ENCODE data around the gene PAPPA.
A peak's percentile ranks its signal among the peaks of the same experiment; 100 is the strongest.

PAPPA gene

GRCh38 chr9:116187570-116188170, 34.1 kb downstream of the PAPPA start:
- no peak for FAIRE-seq

GRCh38 chr9:116189683-116190082, 36.1 kb downstream of the PAPPA start:
- no peak for FAIRE-seq

GRCh38 chr9:116190637-116191396, 37.2 kb downstream of the PAPPA start:
- no peak for FAIRE-seq

- no peak for FAIRE-seq
These were observed 38.2 kb downstream of the PAPPA start for GRCh38 chr9:116191576-116192415.

GRCh38 chr9:116193636-116194035, 40.0 kb downstream of the PAPPA start:
- no peak for FAIRE-seq

- no peak for FAIRE-seq
These were observed 43.2 kb downstream of the PAPPA start for GRCh38 chr9:116196806-116197205.

GRCh38 chr9:116198344-116198743, 44.8 kb downstream of the PAPPA start:
- no peak for FAIRE-seq

- no peak for FAIRE-seq
These were observed 48.8 kb downstream of the PAPPA start for GRCh38 chr9:116202219-116202912.

GRCh38 chr9:116204252-116204882, 50.8 kb downstream of the PAPPA start:
- no peak for FAIRE-seq

GRCh38 chr9:116207371-116208111, 54.0 kb downstream of the PAPPA start:
- no peak for FAIRE-seq

- FAIRE-seq: no peak
These were observed 55.0 kb downstream of the PAPPA start for GRCh38 chr9:116208417-116209232.

- no peak for FAIRE-seq
These were observed 56.0 kb downstream of the PAPPA start for GRCh38 chr9:116209414-116210116.

GRCh38 chr9:116212986-116213692, 59.5 kb downstream of the PAPPA start:
- FAIRE-seq: no peak

GRCh38 chr9:116213693-116214047, 60.1 kb downstream of the PAPPA start:
- no peak for FAIRE-seq

- FAIRE-seq: no peak
These were observed 64.8 kb downstream of the PAPPA start for GRCh38 chr9:116218399-116218798.

GRCh38 chr9:116219686-116220085, 66.1 kb downstream of the PAPPA start:
- peak; percentile 5 for FAIRE-seq

GRCh38 chr9:116223926-116224325, 70.3 kb downstream of the PAPPA start:
- no peak for FAIRE-seq

- FAIRE-seq: no peak
These were observed 76.6 kb downstream of the PAPPA start for GRCh38 chr9:116230051-116230632.

- no peak for FAIRE-seq
These were observed 79.0 kb downstream of the PAPPA start for GRCh38 chr9:116232424-116233159.
